Measurements from ENCODE around the gene ATG4C. TPM values are rescaled to one million over a fixed set of nuclear protein-coding genes. Genes with fewer than 3 reads are reported as not detected.

Gene ATG4C
- total RNA-seq, 1 donor from 2014 or later, result 19.9 TPM

DNA sequence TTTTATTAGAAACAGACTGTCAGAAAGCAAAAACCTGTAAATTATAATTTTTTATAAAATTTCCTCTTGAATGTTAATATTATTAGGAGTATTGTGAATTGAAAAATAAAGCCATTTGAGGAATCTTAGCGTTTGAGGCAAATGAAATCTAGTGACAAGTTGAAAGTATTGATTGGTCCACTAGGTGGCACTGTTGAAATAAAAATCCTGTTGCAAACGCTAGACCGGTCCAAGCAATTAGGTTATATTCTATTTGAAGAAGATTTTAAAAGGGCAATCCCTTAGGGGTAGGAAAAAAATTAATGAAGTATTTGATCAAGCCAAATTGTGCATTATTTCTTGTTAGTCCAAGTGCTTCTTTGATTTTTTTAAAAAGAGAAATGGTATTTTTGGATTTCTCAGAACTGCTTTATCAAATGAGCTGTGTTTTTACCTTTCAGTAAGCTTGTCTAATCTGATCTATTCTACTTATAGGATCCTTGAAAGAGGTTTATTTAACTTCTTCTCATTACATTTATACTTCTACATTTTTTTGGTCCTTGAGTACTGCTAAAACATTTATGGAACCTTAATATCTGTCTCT lies 57.7 kb downstream of the ATG4C start:
- peak; percentile 87 for DNase-seq

DNA sequence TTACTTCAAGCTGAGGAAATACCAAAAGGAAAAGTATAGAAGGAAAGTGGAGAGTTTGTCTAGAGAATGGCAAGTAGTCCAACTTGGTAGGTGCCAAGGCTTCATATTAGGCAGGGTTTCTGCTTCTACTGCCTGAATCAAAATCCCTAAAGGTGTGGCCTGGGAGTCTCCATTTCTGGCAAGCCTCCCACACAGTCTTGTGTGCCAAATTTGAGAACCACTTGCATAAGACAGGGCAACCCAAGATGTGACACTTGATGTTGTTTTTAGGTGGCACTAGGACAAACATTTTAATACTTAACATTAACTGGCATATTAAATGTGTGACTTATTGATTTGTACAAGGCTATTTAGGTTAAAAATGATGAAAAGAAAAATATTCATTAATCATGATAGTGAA lies 60.1 kb downstream of the ATG4C start:
- DNase-seq, result no peak

- DNase-seq, result no peak
Observed at GRCh38 chr1:62849031-62849430, 65.1 kb downstream of the ATG4C start.

GRCh38 chr1:62852253-62852652 lies 68.3 kb downstream of the ATG4C start:
- DNase-seq, result no peak

DNA sequence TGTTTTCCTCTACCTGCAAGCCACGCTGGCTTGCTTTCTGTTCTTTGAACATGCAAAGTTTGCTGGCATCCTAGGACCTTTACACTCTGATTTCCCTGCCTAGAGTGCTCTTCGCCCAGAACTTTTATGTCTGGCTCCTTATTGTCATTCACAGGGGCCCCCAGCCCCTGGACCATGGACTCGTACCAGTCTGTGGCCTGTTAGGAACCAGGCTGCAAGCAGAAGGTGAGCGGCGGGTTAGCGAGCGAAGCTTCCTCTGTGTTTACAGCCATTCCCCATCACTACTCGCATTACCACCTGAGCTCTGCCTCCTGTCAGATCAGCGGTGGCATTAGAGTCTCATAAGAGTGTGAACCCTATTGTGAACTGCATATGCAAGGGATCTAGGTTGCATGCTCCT lies 73.0 kb downstream of the ATG4C start:
- no peak for DNase-seq

- DNase-seq, result no peak
Observed at GRCh38 chr1:62869217-62869754, 85.4 kb downstream of the ATG4C start.

- no peak for DNase-seq
Observed at GRCh38 chr1:62870148-62870547, 86.2 kb downstream of the ATG4C start.

GRCh38 chr1:62875676-62876075 lies 91.7 kb downstream of the ATG4C start:
- peak; percentile 17 for DNase-seq

DNA sequence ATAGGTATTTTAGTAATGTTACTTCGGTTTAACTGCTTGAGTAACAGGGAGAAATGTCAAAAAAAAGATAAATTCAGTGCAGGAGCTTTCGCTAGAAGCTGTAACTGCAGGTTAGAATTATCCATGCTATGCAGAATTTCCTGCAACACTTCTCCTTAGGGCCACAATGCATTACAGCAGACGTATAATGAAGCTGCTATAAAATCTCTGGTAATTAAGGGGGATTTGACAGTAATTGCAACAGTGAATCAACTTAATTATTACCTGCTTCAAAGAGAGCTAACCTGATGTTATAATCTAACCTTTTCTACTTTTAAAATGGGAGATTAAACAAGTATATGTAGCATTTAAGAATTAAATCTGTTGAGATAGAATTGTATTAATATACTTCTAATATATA lies 92.6 kb downstream of the ATG4C start:
- DNase-seq, result no peak

DNA sequence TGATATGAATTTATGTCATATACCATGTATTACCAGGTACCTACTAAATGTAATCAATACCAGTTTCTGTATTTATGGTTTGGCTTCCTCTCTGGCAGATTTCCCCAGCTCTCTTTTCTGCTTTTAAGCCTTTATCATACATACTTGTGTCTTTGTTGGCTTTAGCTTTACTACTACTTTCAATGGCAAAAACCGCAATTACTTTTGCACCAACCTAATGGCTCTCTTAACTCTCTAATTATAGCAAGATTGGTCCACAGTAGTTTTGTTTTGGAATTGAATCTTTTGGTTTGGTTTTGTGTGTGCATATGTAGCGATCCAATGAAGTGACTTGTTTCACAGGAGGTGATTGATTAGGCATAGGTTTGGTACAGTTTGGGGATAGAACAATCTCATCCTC lies 93.6 kb downstream of the ATG4C start:
- DNase-seq, result no peak

- DNase-seq, result no peak
Observed at GRCh38 chr1:62879962-62880361, 96.0 kb downstream of the ATG4C start.

DNA sequence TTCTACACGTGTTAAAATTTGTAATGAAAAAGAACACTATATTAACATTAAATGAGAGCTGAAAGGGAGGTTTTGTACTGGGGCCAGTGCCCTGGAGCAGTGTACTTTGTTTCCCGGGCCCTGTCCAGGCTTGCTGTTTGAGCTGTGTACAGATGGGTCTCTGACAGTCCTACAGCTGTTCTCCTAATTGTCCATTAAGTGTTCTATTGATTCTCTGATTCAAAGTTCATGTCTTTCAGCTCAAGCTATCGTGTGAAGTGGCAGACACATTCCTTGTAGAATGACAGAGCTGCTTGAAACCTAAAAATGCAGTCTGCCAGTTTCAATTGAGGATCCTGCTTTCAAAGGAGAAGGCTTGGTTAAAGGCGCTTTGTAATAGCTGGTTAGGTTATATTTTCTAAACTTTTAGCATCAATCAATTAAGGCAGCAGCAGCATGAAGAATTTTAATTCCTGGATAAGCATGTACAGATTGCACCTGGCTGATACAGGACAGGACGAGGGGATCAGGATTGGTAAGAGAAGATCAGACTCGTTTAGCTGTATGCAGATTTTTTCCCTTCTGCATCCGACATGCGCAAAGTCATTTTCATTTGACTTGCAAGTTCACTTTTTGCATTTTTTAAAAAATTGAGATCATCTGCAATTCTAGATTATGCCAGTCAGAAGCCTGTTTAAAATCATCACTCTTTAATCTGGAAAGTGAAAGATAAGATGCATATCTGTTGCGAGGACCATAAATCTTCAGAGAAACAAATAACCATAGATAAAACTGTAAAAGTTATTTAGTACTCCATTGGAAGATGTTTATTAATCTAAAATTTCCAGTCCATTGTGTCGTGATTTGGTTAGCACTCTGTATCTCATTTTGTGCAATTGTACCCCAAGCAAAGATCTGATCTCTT lies 98.5 kb downstream of the ATG4C start:
- peak; percentile 33 for DNase-seq

- no peak for DNase-seq
Observed at GRCh38 chr1:62884156-62884740, 100.3 kb downstream of the ATG4C start.

GRCh38 chr1:62887799-62888507 lies 104.0 kb downstream of the ATG4C start:
- no peak for DNase-seq

DNA sequence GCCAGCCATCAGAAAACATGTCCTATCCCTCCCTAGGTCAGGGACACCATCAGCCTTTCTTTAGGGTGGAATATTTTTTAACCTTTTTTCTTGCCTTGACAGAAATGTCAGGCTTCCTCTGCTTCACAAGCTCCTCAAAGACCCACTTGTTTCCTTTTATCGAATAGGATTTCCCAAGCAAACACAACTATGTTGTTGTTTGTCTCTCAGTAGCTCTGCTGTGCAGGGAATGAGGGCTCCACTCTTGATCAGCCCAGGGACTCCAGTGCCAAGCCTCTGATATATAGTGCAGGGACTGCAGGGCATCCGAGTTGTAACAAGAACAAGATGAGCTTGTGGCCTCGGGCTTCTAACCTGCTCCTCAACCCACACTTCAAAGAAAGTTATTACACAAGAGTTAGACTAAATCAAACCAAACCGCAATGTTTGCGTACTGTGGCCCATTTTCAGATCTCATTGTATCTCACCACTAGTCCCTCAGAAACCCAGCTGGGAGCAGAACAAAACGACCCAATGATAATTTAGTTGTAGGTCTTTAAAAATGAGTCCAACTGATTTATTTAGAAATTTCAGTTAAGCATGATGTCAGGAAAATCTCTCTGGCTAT lies 108.1 kb downstream of the ATG4C start:
- DNase-seq, result no peak

DNA sequence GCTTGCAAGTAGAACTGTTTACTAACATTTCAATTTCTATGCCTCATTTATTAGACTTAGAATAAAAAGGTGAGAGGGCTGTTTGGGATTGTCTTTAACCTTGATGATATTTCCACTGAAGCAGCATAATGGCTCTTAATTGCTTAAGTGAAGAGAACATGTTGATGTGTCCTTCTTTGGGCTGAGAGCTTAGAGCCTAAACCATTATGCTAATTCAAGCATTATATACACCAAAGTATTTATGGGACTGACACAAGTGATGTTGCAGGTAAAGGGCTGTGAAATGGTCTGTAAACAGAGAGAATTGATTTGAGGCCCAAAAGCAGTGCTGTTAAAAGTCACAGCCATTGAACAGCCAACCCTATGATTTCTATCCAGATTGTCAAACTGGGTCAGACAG lies 113.9 kb downstream of the ATG4C start:
- DNase-seq, result no peak

GRCh38 chr1:62900566-62900965 lies 116.6 kb downstream of the ATG4C start:
- DNase-seq, result no peak

DNA sequence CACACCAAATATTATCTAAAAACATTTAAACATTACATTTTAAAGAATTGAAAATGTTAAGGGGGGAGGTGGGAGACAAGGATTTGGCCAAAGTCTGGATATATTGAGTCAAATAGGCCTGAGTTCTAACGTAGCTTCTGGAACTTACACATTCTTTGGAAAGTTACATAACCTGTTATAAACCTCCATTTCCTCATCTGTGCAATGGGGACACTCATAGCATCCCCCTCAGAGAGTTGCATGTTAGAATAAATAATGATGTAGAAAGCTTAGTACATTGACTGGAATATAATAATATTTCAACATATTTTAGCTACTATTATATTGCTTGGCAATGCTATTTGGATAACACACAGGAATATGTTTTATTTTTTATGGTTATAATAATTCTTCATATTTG lies 117.7 kb downstream of the ATG4C start:
- no peak for DNase-seq

DNA sequence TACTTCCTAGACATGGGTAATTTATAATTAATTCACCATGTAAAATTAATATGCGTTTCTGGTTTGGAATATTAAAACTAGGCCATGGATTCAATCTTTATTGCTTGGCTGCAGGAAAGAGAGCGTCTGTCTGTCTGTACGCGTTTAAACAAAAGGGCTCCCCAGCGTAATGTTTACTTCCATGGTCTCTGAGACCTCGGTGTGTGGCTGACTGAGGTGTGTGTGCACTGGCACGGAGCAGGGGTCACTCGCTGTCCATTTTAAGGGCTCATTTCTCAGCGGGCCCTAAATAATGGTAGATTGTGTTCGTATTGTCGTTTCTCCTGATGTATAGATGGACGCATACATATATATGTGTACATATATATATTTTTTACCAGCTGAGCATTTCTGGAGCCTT lies 119.6 kb downstream of the ATG4C start:
- no peak for DNase-seq

DNA sequence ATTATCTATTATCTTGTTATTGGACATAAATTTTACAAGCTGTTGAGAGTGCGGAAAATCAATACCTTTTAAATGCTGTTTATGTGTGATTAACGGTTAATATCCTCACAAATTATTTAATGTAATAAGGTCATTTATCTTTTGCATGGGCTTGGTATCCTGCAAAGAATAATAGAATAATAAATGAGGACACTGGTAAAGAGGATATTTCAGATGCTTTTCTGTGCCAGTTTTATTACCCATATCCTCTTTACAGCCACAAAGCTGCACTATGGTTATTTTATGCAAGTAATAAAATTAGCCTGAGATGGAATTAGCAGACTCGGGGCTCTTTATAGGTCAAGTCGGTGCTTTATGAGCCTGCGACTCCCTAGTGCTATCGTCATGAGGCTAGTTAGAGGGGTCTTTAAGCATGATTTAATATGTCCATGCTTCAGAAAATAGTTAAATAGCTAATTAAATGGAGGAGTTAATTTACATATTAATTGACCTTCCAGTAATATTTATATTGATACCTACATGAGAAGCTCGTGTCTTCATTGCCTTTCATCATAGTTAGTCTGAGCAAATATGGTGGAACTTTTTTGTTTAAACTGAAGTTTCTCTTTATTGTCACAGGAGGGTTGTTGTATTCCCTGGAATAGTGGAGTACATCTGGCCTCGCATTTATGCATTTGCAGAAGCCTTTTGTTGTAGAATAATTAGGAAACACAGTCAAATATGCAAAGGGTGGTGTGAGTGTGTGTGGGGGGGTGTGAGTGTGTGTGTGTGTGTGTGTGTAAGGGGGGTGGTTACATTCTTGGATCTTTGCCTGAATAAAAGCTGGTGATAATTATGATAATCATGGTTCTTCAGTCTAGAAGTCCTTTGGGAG lies 120.3 kb downstream of the ATG4C start:
- DNase-seq, result no peak

- DNase-seq, result no peak
Observed at GRCh38 chr1:62904856-62905225, 120.9 kb downstream of the ATG4C start.
